Activated naive CD4-positive, alpha-beta T cell treated with anti-CD3 and anti-CD28 coated beads for 36 hours (primary cell): ENCODE measurements around the gene NETO1. TPM values are rescaled to one million over a fixed set of nuclear protein-coding genes. Genes with fewer than 3 reads are reported as not detected.
A peak's percentile ranks its signal among the peaks of the same experiment; 100 is the strongest.

ENCODE experiments used
- CTCF ChIA-PET: fragments of 350-600 bp; sonication (Branson Sonifier 250); formaldehyde crosslinking; loops from one replicate; lab custom pipeline; 2021; ENCODE audit warnings: antibody characterized with exemption; lab: Charles Lee
- DNase-seq: peaks from one replicate; pipeline ENCODE4 v3.0.0-alpha.2; 2020
- H3K27ac Mint-ChIP-seq: one replicate; pipeline ENCODE4 v1.8.0; 2021; ENCODE audit warnings: mild to moderate bottlenecking, mixed read lengths
- H3K27me3 Mint-ChIP-seq: one replicate; pipeline ENCODE4 v1.8.0; 2021; ENCODE audit warnings: low read depth, mixed read lengths
- H3K36me3 Mint-ChIP-seq: one replicate; pipeline ENCODE4 v1.8.0; 2021; ENCODE audit warnings: low read depth, mixed read lengths
- H3K4me1 Mint-ChIP-seq: one replicate; pipeline ENCODE4 v1.8.0; 2021; ENCODE audit warnings: low read depth, mixed read lengths
- H3K4me3 Mint-ChIP-seq: one replicate; pipeline ENCODE4 v1.8.0; 2021; ENCODE audit warnings: mild to moderate bottlenecking, moderate library complexity, mixed read lengths
- H3K9me3 Mint-ChIP-seq: one replicate; pipeline ENCODE4 v1.8.0; 2021; ENCODE audit warnings: mixed read lengths
- intact Hi-C: fragments of 100-400 bp; cut with micrococcal nuclease; formaldehyde crosslinking; loops from one replicate; pipeline ENCODE4 v1.15.1; 2023
- total RNA-seq, 2 experiments: library from RNA; stranded (reverse); gene quantifications; one replicate each; pipeline ENCODE4 v1.2.3, GENCODE V29; 2021

The NETO1 gene
- total RNA-seq, 2 experiments from 2014 or later: not detected

DNA sequence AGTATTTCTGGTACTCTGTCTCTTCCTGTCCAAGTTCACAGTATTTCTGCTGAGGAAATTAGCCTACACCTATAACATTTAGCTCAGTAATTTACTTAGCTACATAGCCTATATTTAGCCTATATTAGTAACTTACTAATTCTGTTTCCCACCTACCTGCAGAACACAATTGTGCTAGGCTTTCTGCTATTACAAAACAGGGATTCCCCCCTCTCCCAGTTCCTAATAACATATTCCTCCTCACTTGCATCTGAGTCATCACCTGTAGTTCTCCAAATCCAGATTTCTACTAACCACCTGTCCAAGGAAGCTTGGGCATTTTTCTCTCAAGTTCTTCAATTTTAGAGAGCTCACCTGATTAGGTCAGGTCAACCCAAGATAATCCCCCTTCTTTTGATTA, 94.9 kb downstream of the NETO1 start:
- H3K4me1 Mint-ChIP-seq: no peaks in the 10 kb centered on the region
- no peaks in the 10 kb centered on the region for H3K36me3 Mint-ChIP-seq
- H3K9me3 Mint-ChIP-seq: no peaks in the 10 kb centered on the region
- H3K27ac Mint-ChIP-seq: no peak overlapping the region
- no peak for DNase-seq
- CTCF ChIA-PET: no interaction called here
- intact Hi-C loops: no loop called here
- no peaks in the 10 kb centered on the region for H3K27me3 Mint-ChIP-seq
- H3K4me3 Mint-ChIP-seq: no peak overlapping the region

GRCh38 chr18:72768681-72769229, 99.0 kb downstream of the NETO1 start:
- CTCF ChIA-PET: no interaction called here
- H3K27ac Mint-ChIP-seq: no peak overlapping the region
- no peaks in the 10 kb centered on the region for H3K4me1 Mint-ChIP-seq
- DNase-seq: no peak
- intact Hi-C loops: no loop called here
- H3K4me3 Mint-ChIP-seq: no peak overlapping the region
- no peaks in the 10 kb centered on the region for H3K9me3 Mint-ChIP-seq
- H3K27me3 Mint-ChIP-seq: no peaks in the 10 kb centered on the region
- no peaks in the 10 kb centered on the region for H3K36me3 Mint-ChIP-seq

GRCh38 chr18:72762515-72763122, 105.2 kb downstream of the NETO1 start:
- CTCF ChIA-PET: interaction anchor here (0.6 to 1.1 kb wide), 5 partner anchors 8 to 1083 kb away, joined by 3 to 4 read pairs (median 3); no protein-coding TSS in a partner anchor
- no peaks in the 10 kb centered on the region for H3K9me3 Mint-ChIP-seq
- intact Hi-C loops: loop anchor here (1.0 to 2.0 kb wide), 2 partner anchors 1081 to 1354 kb away; no protein-coding TSS in a partner anchor
- no peaks in the 10 kb centered on the region for H3K4me1 Mint-ChIP-seq
- no peak overlapping the region for H3K4me3 Mint-ChIP-seq
- peak; percentile 5 for DNase-seq
- no peaks in the 10 kb centered on the region for H3K36me3 Mint-ChIP-seq
- no peak overlapping the region for H3K27ac Mint-ChIP-seq
- H3K27me3 Mint-ChIP-seq: no peaks in the 10 kb centered on the region

- Mint-ChIP-seq H3K4me3 (no peak overlapping the region), H3K9me3 (no peaks in the 10 kb centered on the region), H3K27me3 (peaks cover 2% of the 10 kb centered on the region), H3K4me1 (no peaks in the 10 kb centered on the region), H3K27ac (no peak overlapping the region), H3K36me3 (no peaks in the 10 kb centered on the region)
- no peak for DNase-seq
- CTCF ChIA-PET: no interaction called here
- intact Hi-C loops: no loop called here
Observed at GRCh38 chr18:72752220-72752619, 115.6 kb downstream of the NETO1 start.

- intact Hi-C loops: no loop called here
- H3K9me3 Mint-ChIP-seq: no peaks in the 10 kb centered on the region
- H3K27me3 Mint-ChIP-seq: no peaks in the 10 kb centered on the region
- H3K4me3 Mint-ChIP-seq: no peak overlapping the region
- DNase-seq: no peak
- CTCF ChIA-PET: no interaction called here
- H3K27ac Mint-ChIP-seq: no peak overlapping the region
- H3K36me3 Mint-ChIP-seq: no peaks in the 10 kb centered on the region
- no peaks in the 10 kb centered on the region for H3K4me1 Mint-ChIP-seq
Observed at GRCh38 chr18:72742002-72742401, 125.8 kb downstream of the NETO1 start.

GRCh38 chr18:72738136-72738535, 129.7 kb downstream of the NETO1 start:
- no peaks in the 10 kb centered on the region for H3K9me3 Mint-ChIP-seq
- no peak for DNase-seq
- intact Hi-C loops: no loop called here
- H3K4me3 Mint-ChIP-seq: no peak overlapping the region
- no peaks in the 10 kb centered on the region for H3K27me3 Mint-ChIP-seq
- no peaks in the 10 kb centered on the region for H3K36me3 Mint-ChIP-seq
- H3K27ac Mint-ChIP-seq: no peak overlapping the region
- H3K4me1 Mint-ChIP-seq: no peaks in the 10 kb centered on the region
- CTCF ChIA-PET: no interaction called here

DNA sequence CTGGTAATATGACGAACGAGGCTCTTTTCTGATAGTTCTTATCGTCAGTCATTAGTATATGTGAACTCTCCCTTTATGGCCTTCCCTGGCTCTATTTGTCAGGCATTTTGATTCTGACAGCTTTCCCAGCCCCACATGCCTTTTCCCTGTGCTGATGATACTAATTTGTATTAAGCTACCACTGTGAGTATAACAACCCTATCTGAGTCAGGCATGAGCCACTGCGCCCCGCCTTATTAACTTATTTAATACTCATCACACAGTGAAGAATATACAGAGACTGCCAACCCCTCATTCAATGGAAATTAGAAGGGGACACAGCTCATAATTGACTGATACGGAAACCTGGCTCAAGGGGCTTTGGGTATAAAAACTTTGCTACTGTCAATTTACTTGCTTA, 140.0 kb downstream of the NETO1 start:
- DNase-seq: no peak
- intact Hi-C loops: no loop called here
- Mint-ChIP-seq H3K4me1 (no peaks in the 10 kb centered on the region), H3K27ac (no peak overlapping the region), H3K27me3 (no peaks in the 10 kb centered on the region), H3K4me3 (no peak overlapping the region), H3K9me3 (peaks cover 5% of the 10 kb centered on the region), H3K36me3 (no peaks in the 10 kb centered on the region)
- CTCF ChIA-PET: no interaction called here

- Mint-ChIP-seq H3K9me3 (peaks cover 7% of the 10 kb centered on the region), H3K36me3 (no peaks in the 10 kb centered on the region), H3K27ac (no peak overlapping the region), H3K4me3 (no peak overlapping the region), H3K27me3 (no peaks in the 10 kb centered on the region), H3K4me1 (no peaks in the 10 kb centered on the region)
- intact Hi-C loops: no loop called here
- CTCF ChIA-PET: no interaction called here
- no peak for DNase-seq
Observed at GRCh38 chr18:72727038-72727655, 140.6 kb downstream of the NETO1 start.

DNA sequence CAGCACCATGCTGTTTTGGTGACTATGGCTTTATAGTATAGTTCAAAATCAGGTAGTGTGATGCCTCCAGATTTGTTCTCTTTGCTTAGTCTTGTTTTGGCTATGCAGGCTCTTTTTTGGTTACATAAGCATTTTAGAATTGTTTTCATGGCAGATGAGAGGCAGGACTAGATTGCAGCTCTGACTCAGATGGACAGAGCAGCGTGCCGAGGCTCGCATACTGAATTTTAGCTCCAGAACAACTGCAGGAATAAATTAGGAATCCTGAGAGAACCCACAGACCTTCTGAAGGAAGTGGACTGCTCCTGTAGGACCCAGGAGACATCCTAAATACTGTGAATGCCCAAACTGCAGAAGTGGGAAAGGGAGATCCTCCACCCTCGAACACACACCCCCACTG, 141.6 kb downstream of the NETO1 start:
- Mint-ChIP-seq H3K36me3 (no peaks in the 10 kb centered on the region), H3K27ac (no peak overlapping the region), H3K27me3 (no peaks in the 10 kb centered on the region), H3K4me1 (no peaks in the 10 kb centered on the region), H3K9me3 (peaks cover 7% of the 10 kb centered on the region), H3K4me3 (no peak overlapping the region)
- intact Hi-C loops: no loop called here
- no peak for DNase-seq
- CTCF ChIA-PET: no interaction called here

DNA sequence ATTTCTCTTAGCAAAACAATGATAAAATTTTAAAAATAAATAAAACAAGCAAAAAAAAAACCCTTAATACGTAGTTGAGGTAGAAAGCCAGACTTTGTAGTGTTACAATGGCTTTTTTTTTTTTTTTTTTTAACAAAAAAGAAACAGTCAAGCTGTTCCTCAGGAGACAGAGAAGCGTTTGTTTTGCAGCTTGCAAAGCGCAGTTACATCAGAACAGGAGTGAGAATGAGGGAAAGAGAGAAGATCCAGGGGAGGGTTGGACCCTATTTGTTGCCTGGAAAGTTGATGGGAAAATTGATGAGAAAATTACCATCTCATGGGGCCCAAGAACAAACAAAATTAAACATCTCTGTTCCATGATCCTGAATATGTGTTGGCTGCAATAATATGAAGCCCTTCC, 146.5 kb downstream of the NETO1 start:
- DNase-seq: no peak
- Mint-ChIP-seq H3K9me3 (peaks cover 3% of the 10 kb centered on the region), H3K27ac (no peak overlapping the region), H3K4me1 (no peaks in the 10 kb centered on the region), H3K36me3 (no peaks in the 10 kb centered on the region), H3K27me3 (no peaks in the 10 kb centered on the region), H3K4me3 (no peak overlapping the region)
- CTCF ChIA-PET: no interaction called here
- intact Hi-C loops: no loop called here

- no peak overlapping the region for H3K27ac Mint-ChIP-seq
- H3K4me3 Mint-ChIP-seq: no peak overlapping the region
- H3K4me1 Mint-ChIP-seq: no peaks in the 10 kb centered on the region
- no peaks in the 10 kb centered on the region for H3K36me3 Mint-ChIP-seq
- intact Hi-C loops: no loop called here
- H3K9me3 Mint-ChIP-seq: peaks cover 3% of the 10 kb centered on the region
- no peak for DNase-seq
- no peaks in the 10 kb centered on the region for H3K27me3 Mint-ChIP-seq
- CTCF ChIA-PET: no interaction called here
Observed at GRCh38 chr18:72720116-72720515, 147.7 kb downstream of the NETO1 start.

GRCh38 chr18:72704202-72704601, 163.6 kb downstream of the NETO1 start:
- peaks cover 3% of the 10 kb centered on the region for H3K27me3 Mint-ChIP-seq
- no peak for DNase-seq
- no peaks in the 10 kb centered on the region for H3K36me3 Mint-ChIP-seq
- intact Hi-C loops: no loop called here
- no peaks in the 10 kb centered on the region for H3K9me3 Mint-ChIP-seq
- H3K4me1 Mint-ChIP-seq: no peaks in the 10 kb centered on the region
- no peak overlapping the region for H3K27ac Mint-ChIP-seq
- no peak overlapping the region for H3K4me3 Mint-ChIP-seq
- CTCF ChIA-PET: no interaction called here
